Heart right ventricle (tissue), 16 donors: ENCODE measurements around the gene PLCL2. TPM values are rescaled to one million over a fixed set of nuclear protein-coding genes. Genes with fewer than 3 reads are reported as not detected.
A peak's percentile ranks its signal among the peaks of the same experiment; 100 is the strongest.

Experiments
- ATAC-seq, 8 donors: fragments of 200-7000 bp; cut with Tn5 transposase; one replicate each; pipeline ENCODE4 v1.9.1; 2020; ENCODE audit warnings: mild to moderate bottlenecking in 8 of 8, moderate library complexity in 8 of 8, moderate number of reproducible peaks in 1 of 8
- DNase-seq, 2 donors: peaks; one replicate each; pipeline ENCODE4 v3.0.0-alpha.2; 2020
- H3K27ac ChIP-seq, 10 donors: fragments of 200-600 bp; sonication (generic) in 2 of 10; one replicate each; pipeline versions ENCODE4 v1.5.0 to v1.8.0; 2020 to 2022; ENCODE audit warnings: mild to moderate bottlenecking in 3 of 10
- H3K27me3 ChIP-seq, 7 donors: fragments of 200-600 bp; one replicate each; pipeline ENCODE4 v1.8.0; 2021 to 2022; ENCODE audit warnings: mild to moderate bottlenecking in 2 of 7
- H3K36me3 ChIP-seq, 9 donors: fragments of 200-600 bp; sonication (generic) in 1 of 9; one replicate each; pipeline versions ENCODE4 v1.5.0 to v1.8.0; 2020 to 2022; ENCODE audit warnings: mild to moderate bottlenecking in 2 of 9
- H3K4me1 ChIP-seq, 9 donors: fragments of 200-600 bp; sonication (generic) in 1 of 9; one replicate each; pipeline versions ENCODE4 v1.5.0 to v1.8.0; 2020 to 2022; ENCODE audit warnings: mild to moderate bottlenecking in 4 of 9
- H3K4me3 ChIP-seq, 10 donors: fragments of 200-600 bp; sonication (generic) in 2 of 10; one replicate each; pipeline versions ENCODE4 v1.5.0 to v1.8.0; 2020 to 2022; ENCODE audit warnings: mild to moderate bottlenecking in 7 of 10, moderate library complexity in 2 of 10
- H3K9me3 ChIP-seq, 11 donors: fragments of 200-600 bp in 10 of 11; sonication (generic) in 2 of 11; one replicate each; pipeline versions ENCODE4 v1.5.0 to v1.8.0; 2013 to 2022; ENCODE audit warnings: mild to moderate bottlenecking in 2 of 11, control low read depth in 1 of 11, moderate library complexity in 1 of 11
- WGBS, 2 donors: extraction: QIAGEN DNeasy Blood & Tissue Kit; methylation state at CpG; one replicate each; pipeline ENCODE4 v1.1.7; 2013; ENCODE audit warnings: inconsistent platforms in 1 of 2; 5-methylcytosine and 5-hydroxymethylcytosine counted together
- intact Hi-C, 10 donors: fragments of 100-400 bp; cut with DNase I; formaldehyde crosslinking; loops; one replicate each; pipeline versions ENCODE4 v1.11.1 to v1.14.2; 2022
- polyA plus RNA-seq, 2 donors: library from polyadenylated mRNA; stranded (reverse); fragments of 200-250 nt; gene quantifications; one replicate each; pipeline ENCODE4 v1.2.3, GENCODE V29; 2013
- total RNA-seq, 10 donors: library from RNA; stranded (reverse); fragmentation: NEBNext Ultra II Directional in 3 of 10; extraction: Animal tissue kit (Norgen Biotek cat#: 25700) in 3 of 10; gene quantifications; one replicate each; pipeline versions ENCODE4 v1.2.1 to v1.2.4, GENCODE V29; 2021 to 2023
- TF ChIP-seq, protein P1 (sequence below), 9 donors: fragments of 200-600 bp; sonication (generic) in 2 of 9; IDR thresholded peaks; one replicate each; pipeline versions ENCODE4 v1.5.0 to v1.8.0; 2021 to 2022; ENCODE audit warnings: antibody characterized with exemption in 9 of 9, mild to moderate bottlenecking in 5 of 9, moderate library complexity in 1 of 9
- donor health status: Arrhythmogenic right ventricular cardiomyopathy.
- donor health status: ischemic (EF 13 %, LVEDD 7.1; RV severe dilation, severe dysfunction).
- donor health status: healthy with polysubstance abuse.
- donor health status: DM: no; HTN: yes; CAD: no.
- donor health status: DM: no; HTN: no; CAD: no.
- donor health status: ischemic (EF 25% LVEDD 6.9; RV normal size, moderate dysfunction).
- donor health status: ischemic (EF 25% LVEDD 5.7; RV mildly dilated, moderate dysfunction).
- donor health status: healthy.
- donor health status: DM: yes; HTN: yes; CAD: no.
- donor health status: Ischemic cardiomyopathy.
- donor health status: ischemic (EF 35%, LVEDD 5.7; RV mildly dilated, moderate dysfunction).
- donor health status: nonischemic (EF 11% LVEDD 7.7; RV severe dilation, severe dysfunction).
- donor health status: DM: yes; HTN: yes; CAD: no.
- donor health status: PGD.
- donor health status: ischemic (EF 29% LVEDD 5.4; RV normal size, mild dysfunction).
- donor health status: nonischemic (EF 23%, LVEDD 6.1; RV moderate dilation, normal function).

The PLCL2 gene
- total and polyA plus RNA-seq, 12 donors: 8.7 to 79.8 (median 53.0) TPM

DNA sequence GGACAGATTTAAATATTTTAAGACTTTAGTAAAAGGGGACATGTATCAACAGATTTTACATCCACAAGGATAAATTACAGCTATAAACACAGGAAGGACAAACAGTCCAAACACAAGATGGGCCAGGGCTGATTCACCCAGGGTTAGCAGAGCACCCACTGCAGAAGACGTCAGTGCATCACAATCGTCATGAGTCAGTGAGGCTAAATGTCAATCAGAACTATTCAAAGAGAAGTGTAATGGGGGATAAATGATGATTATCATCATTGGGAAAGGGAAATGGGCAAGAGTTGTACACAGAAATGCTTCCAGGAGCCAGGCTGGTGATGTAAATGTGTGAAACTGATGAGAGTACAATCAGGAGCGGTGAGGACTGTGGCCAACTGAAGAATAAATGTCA is 226.8 kb downstream of the PLCL2 start:
- whole genome bisulfite sequencing, 2 donors: 86 to 97% methylated on average over 3 of the region's 3 CpGs
- no peaks in the 10 kb centered on the region for H3K36me3 ChIP-seq
- TF ChIP-seq, protein P1, sequence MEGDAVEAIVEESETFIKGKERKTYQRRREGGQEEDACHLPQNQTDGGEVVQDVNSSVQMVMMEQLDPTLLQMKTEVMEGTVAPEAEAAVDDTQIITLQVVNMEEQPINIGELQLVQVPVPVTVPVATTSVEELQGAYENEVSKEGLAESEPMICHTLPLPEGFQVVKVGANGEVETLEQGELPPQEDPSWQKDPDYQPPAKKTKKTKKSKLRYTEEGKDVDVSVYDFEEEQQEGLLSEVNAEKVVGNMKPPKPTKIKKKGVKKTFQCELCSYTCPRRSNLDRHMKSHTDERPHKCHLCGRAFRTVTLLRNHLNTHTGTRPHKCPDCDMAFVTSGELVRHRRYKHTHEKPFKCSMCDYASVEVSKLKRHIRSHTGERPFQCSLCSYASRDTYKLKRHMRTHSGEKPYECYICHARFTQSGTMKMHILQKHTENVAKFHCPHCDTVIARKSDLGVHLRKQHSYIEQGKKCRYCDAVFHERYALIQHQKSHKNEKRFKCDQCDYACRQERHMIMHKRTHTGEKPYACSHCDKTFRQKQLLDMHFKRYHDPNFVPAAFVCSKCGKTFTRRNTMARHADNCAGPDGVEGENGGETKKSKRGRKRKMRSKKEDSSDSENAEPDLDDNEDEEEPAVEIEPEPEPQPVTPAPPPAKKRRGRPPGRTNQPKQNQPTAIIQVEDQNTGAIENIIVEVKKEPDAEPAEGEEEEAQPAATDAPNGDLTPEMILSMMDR (IDR thresholded peaks at IDR 0.05): no peak
- no peaks in the 10 kb centered on the region for H3K9me3 ChIP-seq
- H3K4me3 ChIP-seq: no peak overlapping the region
- DNase-seq (no peak), ATAC-seq (no peak)
- H3K4me1 ChIP-seq: no peaks in the 10 kb centered on the region
- H3K27ac ChIP-seq: no peak overlapping the region
- intact Hi-C loops: no loop called here
- H3K27me3 ChIP-seq: no peaks in the 10 kb centered on the region

DNA sequence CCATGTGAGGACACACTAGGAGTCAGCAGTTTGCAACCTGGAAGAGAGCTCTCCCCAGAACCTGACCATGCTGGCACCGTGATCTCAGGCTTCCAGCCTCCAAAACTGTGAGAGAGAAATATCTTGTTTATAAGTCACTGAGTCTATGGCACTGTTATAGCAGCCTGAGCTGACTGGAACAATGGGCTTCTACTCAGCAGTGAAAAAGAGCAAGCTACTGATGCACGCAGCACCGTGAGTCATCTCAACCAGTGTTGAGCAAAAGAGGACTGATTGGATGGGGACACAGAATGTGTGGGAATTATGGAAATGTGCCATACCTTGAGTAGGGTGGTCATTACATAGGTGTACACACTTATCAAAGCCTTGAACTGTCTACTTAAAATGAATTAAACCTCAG is 230.4 kb downstream of the PLCL2 start:
- no peak for DNase-seq
- TF ChIP-seq, protein P1 (IDR thresholded peaks at IDR 0.05): no peak

DNA sequence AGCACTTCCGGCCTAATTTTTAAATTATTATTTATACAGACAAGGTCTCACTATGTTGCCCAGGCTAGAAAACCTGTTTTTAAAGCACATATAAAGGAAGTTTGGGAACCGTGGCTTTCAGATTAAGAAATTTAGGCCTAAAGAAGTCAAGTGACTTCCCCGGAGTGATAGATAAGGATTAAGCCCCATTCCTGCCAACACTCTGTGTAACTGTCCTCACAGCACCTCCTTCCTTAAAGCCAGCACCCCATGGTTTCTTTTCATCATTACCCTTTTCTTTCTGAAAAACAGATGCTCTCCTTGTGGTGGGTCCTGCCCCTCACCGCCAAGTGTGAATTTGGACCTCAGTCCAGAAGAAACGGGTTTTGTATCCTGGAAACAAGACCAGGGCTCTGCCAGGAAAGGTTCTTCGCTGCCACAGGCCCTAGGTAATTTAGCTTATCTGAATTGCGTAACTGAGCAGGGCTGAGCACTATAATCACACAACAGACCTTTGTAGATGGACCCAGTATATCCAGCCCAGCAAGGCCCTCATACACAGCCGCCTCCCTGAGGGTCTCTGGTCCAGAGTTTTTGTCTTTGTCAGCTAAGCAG is 231.3 kb downstream of the PLCL2 start:
- ATAC-seq (peak in 2 of 8 donors; percentile 33 to 79), DNase-seq (no peak)
- WGBS, 2 donors: 60 to 67% methylated on average over 8 of the region's 8 CpGs
- Histone ChIP-seq H3K9me3 (no peaks in the 10 kb centered on the region), H3K4me3 (no peak overlapping the region), H3K36me3 (no peaks in the 10 kb centered on the region), H3K4me1 (no peaks in the 10 kb centered on the region), H3K27me3 (no peaks in the 10 kb centered on the region), H3K27ac (no peak overlapping the region)
- TF ChIP-seq, protein P1 (IDR thresholded peaks at IDR 0.05): no peak
- intact Hi-C loops: no loop called here

More for the DNA sequence above, 230.4 kb downstream of the PLCL2 start:
- no peaks in the 10 kb centered on the region for H3K4me1 ChIP-seq
- WGBS, 2 donors: 93 to 96% methylated on average over 3 of the region's 3 CpGs
- H3K36me3 ChIP-seq: no peaks in the 10 kb centered on the region
- H3K27me3 ChIP-seq: no peaks in the 10 kb centered on the region
- intact Hi-C loops: no loop called here
- H3K9me3 ChIP-seq: no peaks in the 10 kb centered on the region
- no peak overlapping the region for H3K27ac ChIP-seq
- H3K4me3 ChIP-seq: no peak overlapping the region
- no peak for ATAC-seq

DNA sequence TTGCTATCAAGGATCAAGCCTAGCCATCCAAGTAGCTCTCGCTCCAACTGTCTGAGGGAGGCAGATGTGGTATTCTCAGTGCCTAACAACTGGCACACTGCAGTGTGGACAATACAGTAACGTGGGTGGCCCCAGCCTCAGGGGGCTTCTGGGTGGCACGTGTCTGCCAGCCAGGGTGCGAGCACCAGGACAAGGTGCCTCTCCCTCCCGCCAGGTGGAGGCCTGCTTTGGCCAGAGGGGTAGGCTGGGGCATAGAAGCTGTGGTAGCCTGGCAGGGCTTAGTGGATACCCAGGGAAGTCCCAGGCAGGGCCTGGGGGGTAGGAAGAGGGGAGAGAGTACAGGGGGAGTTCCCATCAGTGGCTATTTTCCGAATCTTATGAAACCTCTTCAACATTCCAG is 234.0 kb downstream of the PLCL2 start:
- TF ChIP-seq, protein P1 (IDR thresholded peaks at IDR 0.05): no peak
- Histone ChIP-seq H3K27ac (no peak overlapping the region), H3K4me3 (no peak overlapping the region), H3K4me1 (no peaks in the 10 kb centered on the region), H3K36me3 (no peaks in the 10 kb centered on the region), H3K27me3 (no peaks in the 10 kb centered on the region), H3K9me3 (peaks cover 0 to 7% (median 0%) of the 10 kb centered on the region in 11 donors)
- DNase-seq (no peak), ATAC-seq (peak in 1 of 8 donors; percentile 43)
- intact Hi-C loops: no loop called here
- 91 to 92% methylated on average over 6 of the region's 6 CpGs for WGBS, 2 donors
